ENCODE measurements around the gene GNAI1.

Gene GNAI1

DNA sequence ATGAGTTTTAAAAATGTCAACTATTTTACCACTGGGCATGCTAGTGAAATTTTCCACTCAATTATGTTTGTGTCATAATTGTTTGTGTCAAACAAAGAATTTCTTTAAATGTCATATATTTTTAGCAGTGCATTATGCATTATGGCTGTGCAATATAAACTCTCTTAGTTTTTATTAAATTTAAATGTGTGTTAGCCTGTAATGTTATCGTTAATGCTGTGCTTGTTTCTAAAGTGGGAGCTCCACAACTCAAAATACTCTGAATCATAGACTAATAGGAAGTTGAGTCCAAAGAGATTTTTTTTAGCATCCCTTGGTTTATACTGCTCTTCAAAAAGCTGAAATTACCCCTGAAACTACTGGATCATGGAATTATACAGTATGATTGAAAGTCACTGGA is 26.8 kb downstream of the GNAI1 start:
- no peak for DNase-seq (ENCODE audit: low read depth)

DNA sequence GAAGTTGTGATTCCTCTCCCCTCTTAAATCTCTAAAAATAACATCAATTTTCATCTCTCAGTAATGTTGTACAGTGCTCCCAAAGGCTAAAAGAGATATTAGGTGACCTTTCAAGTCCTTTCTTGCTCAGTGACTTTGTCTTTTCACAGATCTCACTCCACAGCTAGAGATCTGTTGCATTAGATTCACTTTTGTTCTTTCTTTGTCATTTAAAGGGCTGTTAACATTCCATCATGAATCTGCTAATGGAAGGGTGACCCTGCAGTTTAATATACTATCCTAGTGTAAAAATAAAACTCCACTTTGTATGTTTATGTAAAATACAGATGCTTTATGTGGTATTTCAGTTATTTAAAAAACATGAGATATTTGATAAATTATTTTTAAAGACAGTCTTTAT is 30.5 kb downstream of the GNAI1 start:
- no peak for DNase-seq (ENCODE audit: low read depth)

DNA sequence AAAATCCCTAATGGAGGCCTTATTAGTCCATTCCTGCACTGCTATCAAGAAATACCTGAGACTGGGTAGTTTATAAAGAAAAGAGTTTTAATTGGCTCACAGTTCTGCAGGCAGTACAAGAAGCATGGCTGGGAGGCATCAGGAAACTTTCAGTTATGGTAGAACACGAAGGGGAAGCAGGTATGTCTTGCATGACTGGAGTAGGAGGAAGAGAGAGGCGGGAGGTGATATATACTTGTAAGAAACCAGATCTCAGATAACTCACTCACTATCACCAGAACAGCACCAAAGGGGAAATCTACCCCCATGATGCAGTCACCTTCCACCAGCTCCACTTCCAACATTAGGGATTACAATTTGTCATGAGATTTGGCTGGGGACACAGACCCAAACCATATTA is 35.8 kb downstream of the GNAI1 start:
- DNase-seq (ENCODE audit: low read depth) = no peak

DNA sequence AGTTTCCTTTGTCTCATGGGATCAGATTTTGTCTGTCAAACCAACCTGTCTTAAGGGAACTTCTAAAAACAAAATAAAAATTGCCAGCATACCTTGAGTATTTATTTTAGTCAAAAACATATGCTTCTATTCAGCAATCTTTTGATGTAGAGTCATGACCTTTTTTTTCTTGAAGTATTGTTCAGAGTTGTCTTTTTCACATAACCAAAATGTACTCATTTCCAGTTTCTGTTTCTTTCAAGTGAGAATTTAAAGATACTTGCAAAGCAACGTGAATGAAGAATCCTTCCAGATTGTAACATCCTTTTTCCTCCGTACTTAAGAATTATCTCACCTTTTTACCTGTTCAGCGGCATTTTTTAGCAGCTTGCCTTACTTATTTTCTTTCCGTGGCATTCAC is 37.8 kb downstream of the GNAI1 start:
- DNase-seq (ENCODE audit: low read depth) = no peak

DNA sequence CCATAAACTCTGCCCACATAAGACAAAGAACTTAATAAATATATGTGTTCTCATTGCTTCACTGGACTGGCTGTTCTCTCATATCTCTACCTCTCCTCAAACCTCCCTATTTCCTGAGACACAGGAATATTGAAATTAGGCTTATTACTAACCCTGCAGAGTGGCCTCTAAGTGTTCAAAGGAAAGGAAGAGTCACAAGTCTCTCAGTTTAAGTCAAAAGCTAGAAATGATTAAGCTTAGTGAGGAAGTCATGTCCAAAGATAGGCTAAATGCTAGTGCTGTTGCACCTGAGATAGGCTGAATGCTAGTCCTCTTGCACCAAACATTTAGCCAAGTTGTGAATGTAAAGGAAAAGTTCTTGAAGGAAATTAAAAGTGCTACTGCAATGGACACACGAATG is 41.1 kb downstream of the GNAI1 start:
- no peak for DNase-seq (ENCODE audit: low read depth)

DNA sequence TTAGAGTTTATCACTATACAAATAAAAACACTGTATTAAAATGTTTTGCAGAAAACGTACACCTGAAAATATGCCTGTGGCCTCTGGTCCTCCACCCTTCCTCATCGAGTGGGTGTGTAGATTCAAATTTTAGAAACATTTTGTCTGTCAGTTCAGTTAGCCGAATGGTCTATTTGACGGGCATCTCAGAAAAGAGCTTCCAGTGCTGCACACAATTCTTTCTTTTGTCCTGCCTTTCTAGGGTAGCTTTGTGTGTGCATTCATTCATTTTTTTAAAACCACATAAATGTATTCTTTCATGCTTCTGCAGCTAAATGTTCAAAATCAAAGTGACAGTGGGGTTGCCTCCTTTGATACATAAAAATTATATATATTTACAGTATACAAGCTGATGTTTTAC is 46.8 kb downstream of the GNAI1 start:
- DNase-seq (ENCODE audit: low read depth) = no peak

DNA sequence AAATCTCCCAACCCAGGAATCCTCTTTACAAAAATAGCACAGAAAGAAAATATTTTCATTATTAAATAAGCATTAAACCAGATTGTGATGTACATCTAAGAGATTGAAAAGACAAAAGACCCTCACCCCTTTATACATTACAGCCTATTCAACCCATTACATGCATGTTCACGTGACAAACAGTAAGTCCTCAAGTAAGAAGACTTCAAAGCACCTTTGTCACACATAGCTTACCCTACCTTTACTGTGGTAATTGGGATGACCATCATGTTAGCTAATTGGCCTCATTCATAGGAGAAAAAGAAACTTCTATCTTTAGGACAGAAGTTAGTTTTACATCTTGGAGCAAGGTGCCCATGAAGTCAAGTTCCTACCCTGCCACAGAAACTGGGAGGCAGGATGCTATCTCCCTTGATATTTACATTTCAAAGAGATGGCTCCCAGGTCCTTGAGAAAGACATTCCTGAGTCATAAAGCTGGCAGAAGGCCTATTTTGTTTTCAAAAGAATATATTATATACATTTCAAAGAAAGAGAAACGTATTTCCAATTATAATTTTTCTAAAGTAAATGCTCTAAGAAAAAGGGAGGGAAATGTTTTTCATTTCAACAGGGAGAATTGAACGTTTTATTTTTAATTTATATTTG is 48.1 kb downstream of the GNAI1 start:
- DNase-seq (ENCODE audit: low read depth) = no peak

DNA sequence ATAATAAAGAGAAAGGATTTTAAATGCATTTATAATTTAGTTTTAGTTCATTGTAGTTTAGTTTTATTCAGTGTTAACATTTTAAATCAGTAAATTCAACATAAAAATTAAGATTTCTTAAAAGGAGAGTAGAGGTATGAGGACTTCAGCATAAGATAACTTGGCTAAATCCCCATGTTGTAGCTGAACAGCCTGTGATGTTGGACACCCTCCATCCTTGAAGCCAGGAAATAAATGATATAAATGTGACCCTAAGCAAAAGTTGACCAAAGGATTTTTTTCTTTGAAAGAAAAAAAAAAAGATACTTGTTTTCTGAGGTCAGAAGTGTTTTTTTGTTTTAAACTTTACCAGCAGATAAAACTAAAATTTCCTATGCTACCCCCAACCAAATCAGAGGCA is 48.7 kb downstream of the GNAI1 start:
- DNase-seq (ENCODE audit: low read depth) = no peak

DNA sequence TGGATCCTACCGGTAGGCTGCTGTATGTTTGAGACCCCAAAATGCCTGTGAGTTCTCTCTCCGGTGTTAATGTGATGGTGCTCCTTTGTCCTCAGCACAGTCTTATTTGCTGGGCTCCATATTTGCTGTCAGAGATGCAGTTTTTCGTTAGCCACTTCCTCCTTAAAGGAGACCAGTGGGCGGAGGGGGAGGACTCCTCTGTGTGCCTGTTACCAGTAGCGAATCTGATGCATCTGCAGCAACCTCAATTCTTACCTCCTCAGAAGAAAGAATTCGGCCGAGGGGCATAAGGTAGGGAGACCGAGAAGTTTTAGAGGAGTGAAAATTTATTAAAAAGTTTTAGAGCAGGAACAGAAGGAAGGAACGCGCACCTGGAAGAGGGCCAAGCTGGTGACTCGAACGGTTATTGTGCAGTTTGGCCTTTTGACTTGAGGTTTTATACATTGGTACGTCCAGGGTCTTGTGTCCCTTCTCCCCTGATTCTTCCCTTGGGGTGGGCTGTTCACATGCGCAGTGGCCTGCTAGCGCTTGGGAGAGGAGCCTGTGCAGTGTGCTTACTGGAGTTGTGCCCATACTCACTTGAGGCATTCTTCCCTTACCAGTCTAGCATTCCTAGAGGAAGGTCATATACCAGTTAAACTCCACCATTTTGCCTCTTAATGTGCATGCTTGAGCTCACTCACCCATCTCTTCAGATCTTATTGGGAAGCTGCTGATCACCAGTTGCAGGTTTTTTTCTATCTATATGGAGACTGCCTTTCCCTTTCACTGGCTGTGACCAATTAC is 49.5 kb downstream of the GNAI1 start:
- DNase-seq (ENCODE audit: low read depth) = no peak

DNA sequence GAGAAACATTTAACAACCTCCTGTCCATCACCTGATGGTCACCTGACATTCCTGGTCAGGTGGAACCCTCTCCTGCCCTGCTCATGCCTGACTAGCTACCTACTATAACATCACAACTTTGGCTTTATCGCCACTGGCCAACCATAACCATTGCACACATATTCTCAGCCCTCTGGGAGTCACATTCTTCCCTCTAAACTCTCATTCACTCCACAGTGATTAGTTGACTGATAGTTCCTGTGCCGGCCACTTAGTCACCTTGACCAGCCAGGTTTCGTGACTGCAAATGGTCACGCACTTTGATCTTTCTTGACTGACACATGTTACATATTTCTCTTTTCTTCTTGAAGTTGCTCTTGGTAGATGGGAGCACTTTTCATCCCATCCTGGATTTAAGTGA is 50.1 kb downstream of the GNAI1 start:
- DNase-seq (ENCODE audit: low read depth) = no peak

DNA sequence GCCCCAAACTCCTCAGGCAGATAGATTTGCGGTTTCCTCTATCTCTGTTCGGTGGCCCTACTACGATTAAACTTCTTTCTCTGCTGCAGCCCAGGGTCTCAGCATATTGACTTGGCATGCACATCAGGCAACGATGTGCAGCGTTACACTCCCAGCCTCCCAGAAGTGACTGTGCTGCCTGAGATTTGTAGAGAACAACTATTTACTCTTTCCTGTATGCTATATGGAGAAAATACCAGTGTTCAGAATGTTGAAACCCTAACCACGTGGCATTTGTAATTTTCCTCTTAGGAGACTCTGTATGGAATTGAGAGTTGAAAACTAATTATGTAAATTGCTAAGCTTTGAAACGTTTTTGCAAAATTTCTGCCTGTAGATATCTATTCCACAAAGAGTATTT is 50.9 kb downstream of the GNAI1 start:
- DNase-seq (ENCODE audit: low read depth) = no peak

DNA sequence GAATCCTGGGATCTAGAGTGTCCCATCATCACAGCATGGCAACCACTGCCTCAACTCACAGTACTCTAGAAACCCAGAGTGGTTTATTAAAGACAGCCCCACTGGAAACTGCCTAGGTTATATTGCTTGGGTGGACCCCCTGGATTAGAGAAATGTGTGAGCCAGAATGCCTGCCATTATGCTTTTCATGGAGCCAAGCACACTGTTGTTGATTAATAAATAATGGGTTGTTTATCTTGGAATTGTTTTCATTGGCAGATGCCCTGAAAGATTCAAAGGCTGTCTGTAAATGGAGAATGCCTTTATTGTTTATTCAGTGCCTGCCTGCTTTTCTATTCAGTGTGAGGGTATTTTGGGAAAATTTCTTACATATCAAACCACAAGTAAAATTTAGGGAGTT is 52.1 kb downstream of the GNAI1 start:
- DNase-seq (ENCODE audit: low read depth) = no peak

DNA sequence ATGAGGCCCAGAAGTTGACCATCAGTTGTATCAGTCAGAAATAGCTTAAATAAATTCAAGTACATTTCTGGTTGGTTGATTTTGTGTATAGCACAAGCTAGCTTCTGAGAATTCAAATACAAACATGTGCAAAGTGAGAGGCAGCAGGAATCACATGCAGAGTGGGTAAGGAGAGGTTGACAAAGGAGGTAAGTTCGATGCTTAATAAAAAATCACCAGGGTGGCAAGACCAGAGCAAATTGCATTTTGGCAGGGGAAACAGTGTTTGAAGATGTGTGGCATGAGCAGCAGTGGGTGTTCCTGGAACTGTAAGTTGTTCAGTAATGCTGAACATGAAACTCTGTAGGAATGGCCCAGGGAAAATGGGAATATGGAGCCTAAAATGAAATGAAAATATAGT is 52.6 kb downstream of the GNAI1 start:
- DNase-seq (ENCODE audit: low read depth) = no peak

DNA sequence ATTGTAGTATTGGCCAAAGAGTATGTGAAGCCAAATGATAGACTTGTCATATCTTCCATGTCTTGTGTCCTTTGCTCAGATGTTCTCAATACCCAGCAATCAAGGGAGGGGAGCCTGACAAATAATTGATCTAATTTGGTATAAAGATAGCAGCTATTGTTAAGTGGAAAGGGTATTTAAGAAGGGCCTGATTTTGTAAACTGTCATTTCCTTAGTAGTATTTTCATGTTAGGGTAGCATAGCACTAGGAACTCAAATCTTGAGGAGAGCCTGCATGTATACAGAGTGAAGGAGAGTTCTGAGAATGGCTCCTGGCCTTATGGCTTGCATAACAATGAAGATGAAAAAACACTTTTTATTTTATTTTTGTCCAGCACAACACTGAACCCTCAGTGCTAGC is 53.1 kb downstream of the GNAI1 start:
- no peak for DNase-seq (ENCODE audit: low read depth)

DNA sequence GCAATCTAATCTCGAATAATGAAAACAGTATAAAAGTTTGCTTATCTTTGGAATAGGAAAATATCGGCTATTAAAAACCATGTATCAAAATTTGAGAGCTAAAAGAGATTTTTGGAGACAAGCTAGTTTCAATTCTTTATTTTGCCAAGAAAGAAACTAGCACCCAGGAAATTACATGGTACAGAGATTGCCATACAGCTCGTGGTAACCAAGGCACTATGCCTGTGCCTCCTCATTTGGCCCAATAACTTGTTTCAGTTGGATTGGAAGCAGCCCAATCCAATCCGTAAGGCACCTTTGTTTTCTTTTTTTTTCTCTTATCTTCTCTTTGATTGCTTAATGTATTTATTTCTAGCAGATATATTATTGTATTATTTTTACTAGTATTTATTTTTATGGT is 55.0 kb downstream of the GNAI1 start:
- DNase-seq (ENCODE audit: low read depth) = no peak

DNA sequence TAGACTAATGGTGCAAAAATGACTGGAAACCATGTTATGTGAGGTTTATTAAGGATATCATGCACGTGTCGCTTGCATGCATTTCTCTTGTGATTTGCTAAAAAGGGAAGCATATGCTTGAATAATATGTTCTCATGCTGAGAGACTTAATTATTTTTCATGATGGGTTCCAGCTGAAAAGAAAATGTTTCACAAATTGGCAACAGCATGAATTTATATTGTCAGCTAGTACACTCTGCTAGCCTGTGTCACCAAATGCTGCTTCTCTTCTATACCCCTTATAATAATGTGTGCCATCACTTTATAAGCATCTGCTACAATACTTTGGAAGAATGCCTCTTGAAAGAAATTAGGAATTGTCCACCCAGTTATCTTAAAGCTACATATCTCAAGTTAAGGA is 63.0 kb downstream of the GNAI1 start:
- no peak for DNase-seq (ENCODE audit: low read depth)

DNA sequence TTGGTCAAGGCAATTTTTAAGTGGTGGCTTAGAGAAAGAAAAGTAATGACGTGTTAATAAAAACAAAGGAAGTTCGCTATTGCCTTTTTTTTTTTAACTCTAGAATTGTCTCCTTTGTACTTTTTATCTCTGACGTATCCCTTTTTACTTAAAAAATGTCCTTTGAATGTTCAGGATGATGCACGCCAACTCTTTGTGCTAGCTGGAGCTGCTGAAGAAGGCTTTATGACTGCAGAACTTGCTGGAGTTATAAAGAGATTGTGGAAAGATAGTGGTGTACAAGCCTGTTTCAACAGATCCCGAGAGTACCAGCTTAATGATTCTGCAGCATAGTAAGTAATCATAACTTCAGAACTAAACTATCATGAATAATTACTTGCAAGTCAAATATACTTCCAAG is 64.4 kb downstream of the GNAI1 start:
- DNase-seq (ENCODE audit: low read depth) = no peak

DNA sequence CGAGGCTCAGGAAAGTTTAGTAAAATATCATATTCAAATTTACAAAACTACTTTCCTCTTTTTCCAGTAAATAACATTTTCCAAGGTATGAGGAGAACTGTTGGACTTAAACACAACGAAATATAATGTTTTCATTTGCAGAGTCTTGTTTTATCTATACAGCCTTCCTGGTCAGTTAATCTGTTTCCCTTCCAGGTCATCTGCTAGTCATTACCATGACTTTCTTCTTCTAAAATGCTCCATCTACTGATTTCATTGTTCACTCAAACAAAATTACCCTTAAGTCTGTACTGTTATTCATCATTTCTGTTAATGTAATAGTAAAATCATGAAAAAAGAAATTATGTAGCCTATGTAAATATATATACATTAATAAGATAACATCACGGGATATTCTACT is 69.8 kb downstream of the GNAI1 start:
- no peak for DNase-seq (ENCODE audit: low read depth)

DNA sequence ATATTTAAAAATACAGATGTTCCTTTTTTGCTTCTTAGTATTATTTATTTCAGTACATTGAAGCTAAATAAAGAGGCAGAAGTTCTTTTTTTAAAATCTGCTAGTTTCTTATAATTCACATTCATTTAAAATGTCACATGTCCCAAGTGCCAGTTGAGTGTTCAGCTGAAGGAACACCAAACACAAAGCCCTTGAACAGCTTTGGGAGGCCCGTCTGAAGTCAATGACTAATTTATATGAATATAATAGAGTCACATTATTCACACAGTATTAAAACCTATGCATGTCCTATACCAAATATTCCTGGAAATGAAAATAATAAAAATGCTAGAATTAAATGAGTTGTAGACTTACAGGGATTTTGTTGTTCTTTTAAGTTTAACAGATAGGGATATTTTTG is 70.3 kb downstream of the GNAI1 start:
- no peak for DNase-seq (ENCODE audit: low read depth)

DNA sequence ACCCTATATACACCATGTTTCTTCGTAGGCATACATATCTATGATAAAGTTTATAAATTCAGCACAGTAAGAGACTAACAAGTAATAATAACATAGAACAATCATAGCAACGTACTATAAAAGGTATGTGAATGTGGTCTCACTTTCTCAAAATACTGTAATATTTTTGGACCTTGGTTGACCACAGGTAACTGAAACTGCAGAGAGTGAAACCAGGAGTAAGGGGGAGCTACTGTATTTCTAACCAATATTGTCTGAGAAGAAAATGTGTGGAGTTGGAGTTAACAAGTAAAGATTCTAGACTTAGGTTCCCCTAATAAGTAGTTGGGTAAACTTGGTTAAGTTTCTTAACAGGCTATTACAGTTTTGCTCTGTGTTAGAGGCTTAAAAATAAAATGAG is 72.1 kb downstream of the GNAI1 start:
- DNase-seq (ENCODE audit: low read depth) = no peak

DNA sequence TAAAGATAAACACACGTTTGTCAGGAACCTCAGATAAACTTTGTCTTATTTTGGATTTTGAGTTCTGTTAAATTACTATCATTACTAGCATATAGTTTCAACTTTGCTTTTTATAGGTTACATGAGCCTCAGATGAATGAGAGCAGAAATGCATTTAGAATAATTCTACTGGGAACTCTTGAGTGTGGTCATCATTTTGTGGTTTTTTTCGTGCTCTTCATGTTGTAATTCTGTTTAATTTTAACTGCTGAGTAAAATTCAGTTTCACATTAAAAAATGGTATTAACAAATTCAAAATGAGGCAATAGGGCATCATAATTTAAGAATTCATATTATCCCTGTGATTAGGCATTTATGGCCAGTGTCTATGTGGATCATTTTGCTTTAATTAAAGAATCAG is 72.9 kb downstream of the GNAI1 start:
- DNase-seq (ENCODE audit: low read depth) = no peak

DNA sequence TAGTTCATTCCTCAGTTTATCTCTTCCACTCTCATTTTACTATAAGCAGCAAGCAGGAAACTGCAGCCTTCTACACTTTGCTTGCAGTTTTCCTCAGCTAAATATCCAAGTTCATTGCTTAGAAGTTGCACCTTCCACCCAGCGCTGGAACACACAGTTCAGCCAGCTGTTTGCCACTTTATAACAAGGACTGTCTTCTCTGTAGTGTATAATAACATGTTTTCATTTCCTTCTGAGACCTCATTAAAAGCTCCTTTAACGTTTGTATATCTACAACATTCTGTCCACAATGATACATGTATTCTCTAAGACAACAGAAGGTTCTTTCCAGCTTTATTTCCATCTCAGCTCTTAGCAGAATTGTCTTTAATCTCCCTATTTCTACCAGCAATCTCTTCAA is 74.1 kb downstream of the GNAI1 start:
- no peak for DNase-seq (ENCODE audit: low read depth)

DNA sequence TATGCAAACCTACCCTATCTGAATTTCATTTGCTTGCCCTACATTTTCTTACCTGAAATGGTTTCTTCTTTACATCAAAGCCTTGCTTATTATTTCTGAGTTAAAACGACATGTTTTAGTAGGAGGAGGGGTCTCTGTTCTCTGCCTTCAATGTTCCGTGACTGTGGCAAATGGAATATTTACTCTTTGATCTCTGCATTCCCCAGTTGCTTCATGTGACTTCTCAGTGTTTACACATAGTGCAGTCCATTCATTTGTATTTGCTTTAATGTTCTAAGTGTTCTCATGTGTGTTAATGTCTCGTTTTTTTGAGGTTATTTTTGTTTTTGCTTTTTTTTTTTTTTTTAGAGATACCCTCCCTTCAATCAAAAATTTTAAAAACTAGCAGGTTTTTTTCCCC is 75.8 kb downstream of the GNAI1 start:
- DNase-seq (ENCODE audit: low read depth) = no peak

DNA sequence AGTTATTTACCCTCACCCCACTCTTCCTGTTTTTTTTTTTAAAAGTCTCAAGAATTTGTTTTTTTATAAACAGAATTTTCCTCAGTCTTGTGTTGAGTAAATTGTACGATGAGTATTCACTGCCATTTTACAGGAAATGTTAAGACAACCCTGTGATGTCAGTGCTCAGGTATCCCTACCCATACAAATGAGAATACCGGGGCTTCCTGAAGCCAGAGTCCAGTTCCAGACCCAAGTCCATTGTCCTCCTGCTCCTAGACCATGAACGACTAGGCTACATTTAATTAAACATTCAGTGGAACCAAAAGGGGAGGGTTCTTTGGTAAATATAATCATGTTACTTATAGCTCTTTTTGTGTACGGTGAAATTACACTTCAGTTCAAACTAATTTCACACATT is 79.2 kb downstream of the GNAI1 start:
- DNase-seq (ENCODE audit: low read depth) = no peak

Measured in T-helper 22 cell (primary cell).